Adrenal gland (tissue), 5 donors: ENCODE results near the gene NSUN7.

ENCODE experiments used
- CTCF ChIP-seq, 6 experiments: fragments of 450-650 bp in 4 of 6; fragments of 200-600 bp in 2 of 6; sonication (generic) in 1 of 6; IDR thresholded peaks; 1 replicate in 5 of 6; 2 replicates in 1 of 6; pipeline versions ENCODE4 v1.5.1 to v1.8.0; 2016 to 2021; ENCODE audit warnings: antibody characterized with exemption in 6 of 6, mild to moderate bottlenecking in 2 of 6, moderate library complexity in 1 of 6
- POLR2A ChIP-seq, 2 donors: fragments of 450-650 bp; IDR thresholded peaks; one replicate each; pipeline ENCODE4 v1.6.1; 2017; ENCODE audit warnings: antibody characterized with exemption in 2 of 2, mild to moderate bottlenecking in 2 of 2, moderate library complexity in 1 of 2
- donor health status: DM: no; HTN: no; CAD: no.

DNA sequence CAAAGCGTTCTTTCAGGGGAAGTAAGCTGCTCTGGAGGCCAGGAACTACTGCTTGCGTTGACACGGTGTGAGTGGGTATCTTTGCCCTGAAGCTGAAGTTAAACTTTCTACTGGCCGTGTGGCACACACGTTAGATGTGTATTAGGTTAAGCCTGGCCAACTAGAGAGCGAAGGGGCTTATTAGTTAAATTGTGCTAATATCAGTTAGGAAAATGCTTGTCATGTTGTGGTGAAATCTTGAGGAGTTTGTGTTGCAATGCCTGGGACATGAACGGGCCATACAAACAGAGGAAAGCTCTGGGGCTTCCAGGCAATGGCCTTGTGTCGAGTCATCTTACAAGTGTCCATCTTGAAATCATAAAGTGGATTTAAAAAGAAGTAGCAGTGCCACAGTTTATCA, 62.6 kb downstream of the NSUN7 start:
- TF ChIP-seq CTCF (IDR thresholded peaks at IDR 0.05) = no peak
- no peak for TF ChIP-seq POLR2A (IDR thresholded peaks at IDR 0.05)
